Measurements from ENCODE around the gene PLCXD1.

- TF ChIP-seq CTCF (IDR thresholded peaks at IDR 0.05; ENCODE audit: poor library complexity, severe bottlenecking): no peak
- TF ChIP-seq EP300 (conservative IDR thresholded peaks at IDR 0.05; ENCODE audit: poor library complexity, severe bottlenecking): no peak
- no peak for TF ChIP-seq EZH2 (IDR thresholded peaks at IDR 0.05; ENCODE audit: borderline replicate concordance, insufficient read depth, low read length, poor library complexity, severe bottlenecking)
Measured at GRCh38 chrX:349196-349595, 68.0 kb downstream of the PLCXD1 start.

Measured in neural cell (in vitro differentiated cells).